OCI-LY3 (cell line): ENCODE measurements around the gene IPCEF1.
"Not testable (repeated sequence)": the region's sequence is repeated elsewhere in the genome, so short reads cannot be mapped to it uniquely, and the experiment has no call there.

ENCODE experiments used
- H2AFZ ChIP-seq: fragments of 200-600, 300-600 bp; shearing (Covaris generic); 2 replicates; pipeline ENCODE4 v1.6.0; 2014; ENCODE audit warnings: antibody characterized with exemption, low read depth, low read length
- H3K27ac ChIP-seq: fragments of 200-600, 300-600 bp; sonication (generic); 2 replicates; pipeline ENCODE4 v1.5.1; 2014; ENCODE audit warnings: mild to moderate bottlenecking, low read length, moderate library complexity, mixed read lengths
- H3K27me3 ChIP-seq: fragments of 200-600, 300-600 bp; sonication (generic); 2 replicates; pipeline ENCODE4 v1.6.1; 2014; ENCODE audit warnings: low read depth, low read length, mixed read lengths
- H3K36me3 ChIP-seq: fragments of 200-600, 300-600 bp; sonication (generic); replicated peaks from 2 replicates; pipeline ENCODE3; 2014; ENCODE audit warnings: low read depth, low read length, mixed read lengths
- H3K4me1 ChIP-seq: fragments of 300-600, 200-600 bp; sonication (generic); 2 replicates; pipeline ENCODE4 v1.6.1; 2014; ENCODE audit warnings: low read length, mixed read lengths
- H3K4me2 ChIP-seq: fragments of 200-600, 300-600 bp; sonication (generic); 2 replicates; pipeline ENCODE4 v1.6.1; 2014; ENCODE audit warnings: low read length, mixed read lengths
- H3K4me3 ChIP-seq: fragments of 300-600, 200-600 bp; sonication (generic); 2 replicates; pipeline ENCODE4 v1.5.1; 2014; ENCODE audit warnings: antibody characterized with exemption, mild to moderate bottlenecking, low read length, moderate library complexity
- H3K79me2 ChIP-seq: fragments of 300-600, 200-600 bp; shearing (Covaris generic); 2 replicates; pipeline ENCODE4 v1.6.1; 2014; ENCODE audit warnings: mild to moderate bottlenecking, low read length, mixed read lengths
- H3K9ac ChIP-seq: fragments of 300-600, 200-600 bp; shearing (Covaris generic); 2 replicates; pipeline ENCODE4 v1.6.0; 2014; ENCODE audit warnings: mild to moderate bottlenecking, low read length, moderate library complexity
- H3K9me3 ChIP-seq: fragments of 200-600, 300-600 bp; shearing (Covaris generic); 2 replicates; pipeline ENCODE4 v1.6.1; 2014; ENCODE audit warnings: low read length, mixed read lengths; ENCODE audit not compliant: insufficient read depth
- H4K20me1 ChIP-seq: fragments of 200-600, 300-600 bp; sonication (generic); 2 replicates; pipeline ENCODE4 v1.6.1; 2016; ENCODE audit warnings: low read length, mixed read lengths; ENCODE audit not compliant: insufficient read depth
- EZH2phosphoT487 ChIP-seq: fragments of 200-600 bp; shearing (Covaris generic); IDR thresholded peaks from 2 replicates; pipeline ENCODE4 v1.6.1; 2018; ENCODE audit warnings: antibody characterized with exemption, mixed run types, low read depth
- TF ChIP-seq, protein P1 (sequence below): fragments of 200-600, 300-600 bp; sonication (generic); IDR thresholded peaks from 2 replicates; pipeline ENCODE4 v1.5.1; 2014; ENCODE audit warnings: antibody characterized with exemption, low read length, low read depth

Gene IPCEF1

DNA sequence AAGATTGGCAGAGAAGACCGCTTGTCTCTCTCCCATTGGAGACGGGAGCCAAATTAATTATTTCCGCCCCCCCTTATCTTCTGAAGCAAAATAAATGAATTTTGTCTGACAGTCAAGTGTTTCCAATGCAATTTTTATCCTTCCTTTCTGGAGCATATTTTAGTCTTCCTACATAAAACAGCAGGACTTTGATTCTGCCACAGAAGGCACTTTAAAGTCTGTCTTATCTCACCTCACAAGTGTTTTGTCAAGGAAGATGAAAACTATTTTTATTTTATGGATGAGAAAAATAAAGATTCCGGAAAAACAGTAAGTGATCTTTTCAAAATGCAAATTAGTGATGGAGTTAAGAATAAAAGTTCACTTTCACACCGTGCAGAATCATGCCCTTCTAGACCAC, 177.2 kb downstream of the IPCEF1 start:
- H3K4me3 ChIP-seq = no peak overlapping the region
- H4K20me1 ChIP-seq = no peaks in the 10 kb centered on the region
- no peak overlapping the region for H3K4me2 ChIP-seq
- H3K4me1 ChIP-seq = no peaks in the 10 kb centered on the region
- H3K9me3 ChIP-seq = no peaks in the 10 kb centered on the region
- no peaks in the 10 kb centered on the region for H3K36me3 ChIP-seq
- no peaks in the 10 kb centered on the region for H3K27me3 ChIP-seq
- no peak overlapping the region for H3K9ac ChIP-seq
- TF ChIP-seq EZH2phosphoT487 = no peak
- TF ChIP-seq, protein P1, sequence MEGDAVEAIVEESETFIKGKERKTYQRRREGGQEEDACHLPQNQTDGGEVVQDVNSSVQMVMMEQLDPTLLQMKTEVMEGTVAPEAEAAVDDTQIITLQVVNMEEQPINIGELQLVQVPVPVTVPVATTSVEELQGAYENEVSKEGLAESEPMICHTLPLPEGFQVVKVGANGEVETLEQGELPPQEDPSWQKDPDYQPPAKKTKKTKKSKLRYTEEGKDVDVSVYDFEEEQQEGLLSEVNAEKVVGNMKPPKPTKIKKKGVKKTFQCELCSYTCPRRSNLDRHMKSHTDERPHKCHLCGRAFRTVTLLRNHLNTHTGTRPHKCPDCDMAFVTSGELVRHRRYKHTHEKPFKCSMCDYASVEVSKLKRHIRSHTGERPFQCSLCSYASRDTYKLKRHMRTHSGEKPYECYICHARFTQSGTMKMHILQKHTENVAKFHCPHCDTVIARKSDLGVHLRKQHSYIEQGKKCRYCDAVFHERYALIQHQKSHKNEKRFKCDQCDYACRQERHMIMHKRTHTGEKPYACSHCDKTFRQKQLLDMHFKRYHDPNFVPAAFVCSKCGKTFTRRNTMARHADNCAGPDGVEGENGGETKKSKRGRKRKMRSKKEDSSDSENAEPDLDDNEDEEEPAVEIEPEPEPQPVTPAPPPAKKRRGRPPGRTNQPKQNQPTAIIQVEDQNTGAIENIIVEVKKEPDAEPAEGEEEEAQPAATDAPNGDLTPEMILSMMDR = no peak
- no peak overlapping the region for H3K27ac ChIP-seq
- H2AFZ ChIP-seq = no peak overlapping the region
- H3K79me2 ChIP-seq = no peaks in the 10 kb centered on the region

DNA sequence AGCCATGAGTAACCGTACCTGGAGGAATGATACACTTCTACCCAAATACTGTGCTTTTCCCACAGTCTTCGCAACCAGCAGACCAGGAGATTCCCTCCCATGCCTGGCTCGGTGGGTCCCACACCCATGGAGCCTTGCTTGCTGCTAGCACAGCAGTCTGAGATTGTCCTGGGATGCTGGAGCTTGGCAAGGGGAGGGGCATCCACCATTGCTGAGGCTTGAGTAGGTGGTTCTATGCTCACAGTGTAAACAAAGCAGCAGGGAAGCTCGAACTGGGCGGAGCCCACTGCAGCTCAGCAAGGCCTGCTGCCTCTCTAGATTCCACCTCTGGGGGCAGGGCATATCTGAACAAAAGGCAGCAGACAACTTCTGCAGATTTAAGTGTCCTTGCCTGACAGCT, 184.2 kb downstream of the IPCEF1 start:
- not testable (repeated sequence) for H3K9me3 ChIP-seq, H3K27ac ChIP-seq, H3K4me3 ChIP-seq, H3K9ac ChIP-seq, H3K79me2 ChIP-seq, H3K36me3 ChIP-seq, H3K4me2 ChIP-seq, H2AFZ ChIP-seq, H3K4me1 ChIP-seq, H4K20me1 ChIP-seq, H3K27me3 ChIP-seq

DNA sequence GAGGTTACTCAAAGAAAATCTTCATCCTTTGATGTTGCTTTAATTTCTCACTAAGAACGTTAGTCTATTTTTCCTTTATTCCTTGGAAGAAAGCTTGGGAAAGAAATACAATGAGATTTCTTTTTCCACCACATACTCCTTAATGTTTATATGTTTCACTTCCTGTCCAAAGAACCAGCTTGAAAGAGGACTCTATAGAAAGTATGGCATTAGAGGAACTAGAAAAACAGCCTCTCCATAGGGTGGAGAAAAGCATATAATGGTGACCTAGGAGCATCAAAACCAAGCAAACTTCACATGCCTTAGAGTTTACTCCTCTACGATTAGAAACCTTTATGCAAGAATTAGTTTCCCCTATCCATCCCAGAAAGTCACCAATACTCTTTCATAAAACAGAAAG, 186.5 kb downstream of the IPCEF1 start:
- Histone ChIP-seq H2AFZ (no peak overlapping the region), H3K4me1 (no peaks in the 10 kb centered on the region), H3K9me3 (no peaks in the 10 kb centered on the region), H3K4me3 (no peak overlapping the region), H3K27ac (no peak overlapping the region), H3K9ac (no peak overlapping the region), H3K4me2 (no peak overlapping the region), H3K27me3 (no peaks in the 10 kb centered on the region), H3K36me3 (no peaks in the 10 kb centered on the region), H3K79me2 (no peaks in the 10 kb centered on the region), H4K20me1 (no peaks in the 10 kb centered on the region)
- TF ChIP-seq EZH2phosphoT487 = no peak
- TF ChIP-seq, protein P1 = no peak

DNA sequence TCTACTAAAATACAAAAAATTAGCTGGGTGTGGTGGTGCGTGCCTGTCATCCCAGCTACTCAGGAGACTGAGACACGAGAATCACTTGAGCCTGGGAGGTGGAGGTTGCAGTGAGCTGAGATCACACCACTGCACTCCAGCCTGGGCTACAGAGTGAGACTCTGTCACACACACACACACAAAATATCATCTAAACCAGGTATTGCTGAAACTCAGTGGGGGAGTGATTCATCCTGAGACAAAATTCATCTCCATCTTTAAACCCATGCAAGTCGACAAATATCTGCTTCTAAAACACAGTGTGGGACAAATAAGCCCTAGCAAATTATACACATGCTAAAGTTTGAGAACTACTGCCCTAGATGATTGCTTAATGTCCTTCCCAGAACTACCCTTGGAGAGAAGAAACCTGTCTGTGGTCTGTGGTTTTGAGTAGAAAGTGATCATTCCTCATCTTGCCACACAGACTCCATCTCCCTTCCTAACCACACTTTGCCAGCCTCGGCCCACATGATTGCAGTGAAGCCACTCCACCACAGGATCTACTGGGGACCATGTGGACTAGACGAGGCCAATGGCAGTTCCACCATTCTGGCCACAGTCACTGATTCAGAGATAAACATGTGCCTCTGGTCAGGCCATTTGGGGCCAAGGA, 187.3 kb downstream of the IPCEF1 start:
- no peaks in the 10 kb centered on the region for H4K20me1 ChIP-seq
- H3K4me3 ChIP-seq = no peak overlapping the region
- H3K4me1 ChIP-seq = no peaks in the 10 kb centered on the region
- H3K9ac ChIP-seq = no peak overlapping the region
- H3K79me2 ChIP-seq = no peaks in the 10 kb centered on the region
- H3K27me3 ChIP-seq = no peaks in the 10 kb centered on the region
- no peaks in the 10 kb centered on the region for H3K9me3 ChIP-seq
- H3K27ac ChIP-seq = no peak overlapping the region
- H3K36me3 ChIP-seq = no peaks in the 10 kb centered on the region
- H3K4me2 ChIP-seq = no peak overlapping the region
- TF ChIP-seq, protein P1 = no peak
- TF ChIP-seq EZH2phosphoT487 = no peak
- no peak overlapping the region for H2AFZ ChIP-seq
